Nephron progenitor cell (in vitro differentiated cells): ENCODE data around the gene GFY.
"Not testable (repeated sequence)": the region's sequence is repeated elsewhere in the genome, so short reads cannot be mapped to it uniquely, and the experiment has no call there.

Experiments
- DNase-seq: peaks from one replicate; pipeline ENCODE4 v3.0.0; 2021
- H3K27ac Mint-ChIP-seq: 2 replicates; pipeline ENCODE4 v1.8.0; 2021; ENCODE audit warnings: mild to moderate bottlenecking, moderate library complexity, mixed read lengths
- H3K27me3 Mint-ChIP-seq: 2 replicates; pipeline ENCODE4 v1.8.0; 2021; ENCODE audit warnings: mild to moderate bottlenecking, low read depth, mixed read lengths; ENCODE audit not compliant: poor library complexity
- H3K36me3 Mint-ChIP-seq: 2 replicates; pipeline ENCODE4 v1.8.0; 2021; ENCODE audit warnings: low read depth, mixed read lengths
- H3K4me1 Mint-ChIP-seq: 2 replicates; pipeline ENCODE4 v1.8.0; 2021; ENCODE audit warnings: mixed read lengths
- H3K4me3 Mint-ChIP-seq: 2 replicates; pipeline ENCODE4 v1.8.0; 2021; ENCODE audit warnings: mild to moderate bottlenecking, moderate library complexity, mixed read lengths
- H3K9me3 Mint-ChIP-seq: 2 replicates; pipeline ENCODE4 v1.8.0; 2021; ENCODE audit warnings: mild to moderate bottlenecking, moderate library complexity, mixed read lengths
- CTCF ChIP-seq: fragments of 200-600 bp; sonication (generic); IDR thresholded peaks from 2 replicates; pipeline ENCODE4 v1.5.0; 2021; ENCODE audit warnings: antibody characterized with exemption

Gene GFY

GRCh38 chr19:49453013-49453756 lies 28.0 kb downstream of the GFY start, which contains the start of gene ALDH16A1:
TSS of gene ALDH16A1 (plus strand) at chr19:49453225. CDS start at chr19:49453332, 107 bp downstream.
- no peaks in the 10 kb centered on the region for H3K9me3 Mint-ChIP-seq
- peak; percentile 98 for DNase-seq
- H3K36me3 Mint-ChIP-seq = peaks cover 44% of the 10 kb centered on the region
- peak within 1 kb of the TSS; percentile 96 for H3K4me3 Mint-ChIP-seq
- H3K27ac Mint-ChIP-seq = peak within 1 kb of the TSS; percentile 99
- TF ChIP-seq CTCF = no peak
- H3K27me3 Mint-ChIP-seq = peaks cover 7% of the 10 kb centered on the region
- H3K4me1 Mint-ChIP-seq = peaks cover 53% of the 10 kb centered on the region

GRCh38 chr19:49453757-49454240 lies 28.6 kb downstream of the GFY start:
- Mint-ChIP-seq H3K27me3 (peaks cover 7% of the 10 kb centered on the region), H3K4me1 (peaks cover 46% of the 10 kb centered on the region), H3K4me3 (peak overlapping the region; percentile 93), H3K36me3 (peaks cover 38% of the 10 kb centered on the region), H3K27ac (peak overlapping the region; percentile 99), H3K9me3 (no peaks in the 10 kb centered on the region)
- DNase-seq = no peak
- TF ChIP-seq CTCF = no peak

- no peak for DNase-seq
- H3K9me3 Mint-ChIP-seq = no peaks in the 10 kb centered on the region
- peaks cover 27% of the 10 kb centered on the region for H3K36me3 Mint-ChIP-seq
- H3K27ac Mint-ChIP-seq = peak overlapping the region; percentile 62
- TF ChIP-seq CTCF = no peak
- peaks cover 28% of the 10 kb centered on the region for H3K4me1 Mint-ChIP-seq
- peaks cover 7% of the 10 kb centered on the region for H3K27me3 Mint-ChIP-seq
- H3K4me3 Mint-ChIP-seq = peak overlapping the region; percentile 8
These were observed 30.6 kb downstream of the GFY start for GRCh38 chr19:49455773-49456172.

GRCh38 chr19:49456326-49456725 lies 31.1 kb downstream of the GFY start:
- H3K4me3 Mint-ChIP-seq = peak overlapping the region; percentile 8
- peak overlapping the region; percentile 62 for H3K27ac Mint-ChIP-seq

GRCh38 chr19:49458567-49458903 lies 33.3 kb downstream of the GFY start:
- no peaks in the 10 kb centered on the region for H3K9me3 Mint-ChIP-seq
- no peak for DNase-seq
- no peak for TF ChIP-seq CTCF
- H3K4me1 Mint-ChIP-seq = peaks cover 15% of the 10 kb centered on the region
- H3K27me3 Mint-ChIP-seq = peaks cover 3% of the 10 kb centered on the region
- H3K4me3 Mint-ChIP-seq = no peak overlapping the region
- H3K27ac Mint-ChIP-seq = no peak overlapping the region
- H3K36me3 Mint-ChIP-seq = peaks cover 27% of the 10 kb centered on the region

More at GRCh38 chr19:49456326-49456725, 31.1 kb downstream of the GFY start:
- Mint-ChIP-seq H3K9me3 (no peaks in the 10 kb centered on the region), H3K27me3 (peaks cover 7% of the 10 kb centered on the region), H3K36me3 (peaks cover 26% of the 10 kb centered on the region), H3K4me1 (peaks cover 23% of the 10 kb centered on the region)
- no peak for TF ChIP-seq CTCF
- no peak for DNase-seq

- no peaks in the 10 kb centered on the region for H3K27me3 Mint-ChIP-seq
- H3K36me3 Mint-ChIP-seq = peaks cover 27% of the 10 kb centered on the region
- no peak overlapping the region for H3K27ac Mint-ChIP-seq
- no peak for DNase-seq
- no peaks in the 10 kb centered on the region for H3K9me3 Mint-ChIP-seq
- no peak overlapping the region for H3K4me3 Mint-ChIP-seq
- no peak for TF ChIP-seq CTCF
- H3K4me1 Mint-ChIP-seq = peaks cover 6% of the 10 kb centered on the region
These were observed 34.2 kb downstream of the GFY start for GRCh38 chr19:49459388-49459787.

GRCh38 chr19:49461130-49461529 lies 35.9 kb downstream of the GFY start:
- H3K36me3 Mint-ChIP-seq = peaks cover 23% of the 10 kb centered on the region
- H3K4me3 Mint-ChIP-seq, DNase-seq, H3K4me1 Mint-ChIP-seq, H3K27ac Mint-ChIP-seq, H3K27me3 Mint-ChIP-seq, H3K9me3 Mint-ChIP-seq: not testable (repeated sequence)
